ENCODE measurements around the gene PBX4. TPM values are rescaled to one million over a fixed set of nuclear protein-coding genes. Genes with fewer than 3 reads are reported as not detected.

PBX4 gene
- total and polyA plus RNA-seq, 2 donors (not counting 1 experiment from before 2014, with no cell fraction given): 11.7 TPM

DNA sequence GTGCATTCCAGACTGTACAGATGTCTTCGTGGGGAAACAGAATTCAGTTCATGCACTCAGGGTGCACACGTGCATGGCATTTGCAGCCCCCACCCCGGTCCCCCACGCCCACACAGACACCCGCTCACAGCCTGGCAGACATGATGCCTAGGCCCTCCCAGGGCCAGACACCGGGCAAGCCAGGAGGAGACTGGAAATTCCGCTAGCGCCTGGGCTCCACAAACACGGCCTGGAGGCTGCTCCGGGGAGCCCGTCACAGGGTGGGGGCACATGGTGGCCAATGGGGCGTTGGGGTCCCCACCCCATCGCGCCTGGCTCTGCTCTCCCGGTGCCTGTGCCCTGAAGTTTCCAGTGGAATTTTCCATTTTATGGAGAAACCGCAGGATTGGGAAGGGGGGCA is 76.9 kb downstream of the PBX4 start:
- H3K9me3 Mint-ChIP-seq (ENCODE audit: insufficient read depth): no peaks in the 10 kb centered on the region
- peak overlapping the region in 2 of 5 experiments; percentile 48 to 57 for H3K4me3 ChIP-seq (ENCODE audit: control extremely low read depth in 1 of 5, extremely low read depth in 1 of 5, insufficient read depth in 1 of 5, low read depth in 2 of 5, low read length in 4 of 5)
- H3K9ac ChIP-seq (ENCODE audit: low read length): peak overlapping the region; percentile 58
- H3K4me1 ChIP-seq (ENCODE audit: control insufficient read depth in 2 of 2, insufficient read depth in 2 of 2, low read length in 2 of 2): peaks cover 36 to 38% of the 10 kb centered on the region in 2 donors
- H3K79me2 ChIP-seq (ENCODE audit: control insufficient read depth, insufficient read depth, low read length): no peaks in the 10 kb centered on the region
- no peak overlapping the region for H3K27ac ChIP-seq (ENCODE audit: low read length in 2 of 2)
- no peaks in the 10 kb centered on the region for H3K36me3 ChIP-seq (replicated peaks in 1 of 2; ENCODE audit: control extremely low read depth in 1 of 2, control insufficient read depth in 1 of 2, extremely low read depth in 1 of 2, insufficient read depth in 2 of 2, low read length in 1 of 2)
- H3K27ac Mint-ChIP-seq: no peak overlapping the region
- H3K27me3 ChIP-seq (replicated peaks in 1 of 4; ENCODE audit: control extremely low read depth in 1 of 4, control insufficient read depth in 3 of 4, insufficient read depth in 4 of 4, low read length in 3 of 4): peaks cover 0 to 62% (median 23%) of the 10 kb centered on the region in 4 experiments
- peaks cover 0 to 44% (median 0%) of the 10 kb centered on the region in 3 donors for H3K9me3 ChIP-seq (ENCODE audit: control extremely low read depth in 1 of 3, control insufficient read depth in 2 of 3, insufficient read depth in 1 of 3, low read length in 2 of 3)
- H4K20me1 ChIP-seq (ENCODE audit: control insufficient read depth, insufficient read depth, low read length, poor library complexity, severe bottlenecking): no peaks in the 10 kb centered on the region
- H2AFZ ChIP-seq (ENCODE audit: insufficient read depth, low read depth, low read length, poor library complexity, severe bottlenecking): no peak overlapping the region
- intact Hi-C loops (cut with micrococcal nuclease): no loop called here
- ATAC-seq (ENCODE audit: low read depth) (no peak), DNase-seq (no peak)
- H3K27me3 Mint-ChIP-seq: peaks cover 22% of the 10 kb centered on the region
- WGBS (ENCODE audit: insufficient coverage): 79% methylated on average over 16 of the region's 16 CpGs
- no peak for TF ChIP-seq EZH2 (IDR thresholded peaks at IDR 0.05; ENCODE audit: borderline replicate concordance, insufficient read depth, low read depth, low read length, poor library complexity, severe bottlenecking)
- TF ChIP-seq CTCF (IDR thresholded peaks at IDR 0.05): no peak
- ChIA-PET POLR2A (interaction anchor here (0.6 to 1.0 kb wide), 3 partner anchors 10 to 257 kb away, joined by 3 read pairs; no protein-coding TSS in a partner anchor), CTCF (interaction anchor here (0.6 kb wide), 1 partner anchor 13 kb away, joined by 3 read pairs; no protein-coding TSS in a partner anchor)
- H3K4me2 ChIP-seq (replicated peaks; ENCODE audit: low read depth, low read length, poor library complexity, severe bottlenecking): peak overlapping the region; percentile 90
- peaks cover 25% of the 10 kb centered on the region for H3K4me1 Mint-ChIP-seq
- H3K4me3 Mint-ChIP-seq: peak overlapping the region; percentile 80

DNA sequence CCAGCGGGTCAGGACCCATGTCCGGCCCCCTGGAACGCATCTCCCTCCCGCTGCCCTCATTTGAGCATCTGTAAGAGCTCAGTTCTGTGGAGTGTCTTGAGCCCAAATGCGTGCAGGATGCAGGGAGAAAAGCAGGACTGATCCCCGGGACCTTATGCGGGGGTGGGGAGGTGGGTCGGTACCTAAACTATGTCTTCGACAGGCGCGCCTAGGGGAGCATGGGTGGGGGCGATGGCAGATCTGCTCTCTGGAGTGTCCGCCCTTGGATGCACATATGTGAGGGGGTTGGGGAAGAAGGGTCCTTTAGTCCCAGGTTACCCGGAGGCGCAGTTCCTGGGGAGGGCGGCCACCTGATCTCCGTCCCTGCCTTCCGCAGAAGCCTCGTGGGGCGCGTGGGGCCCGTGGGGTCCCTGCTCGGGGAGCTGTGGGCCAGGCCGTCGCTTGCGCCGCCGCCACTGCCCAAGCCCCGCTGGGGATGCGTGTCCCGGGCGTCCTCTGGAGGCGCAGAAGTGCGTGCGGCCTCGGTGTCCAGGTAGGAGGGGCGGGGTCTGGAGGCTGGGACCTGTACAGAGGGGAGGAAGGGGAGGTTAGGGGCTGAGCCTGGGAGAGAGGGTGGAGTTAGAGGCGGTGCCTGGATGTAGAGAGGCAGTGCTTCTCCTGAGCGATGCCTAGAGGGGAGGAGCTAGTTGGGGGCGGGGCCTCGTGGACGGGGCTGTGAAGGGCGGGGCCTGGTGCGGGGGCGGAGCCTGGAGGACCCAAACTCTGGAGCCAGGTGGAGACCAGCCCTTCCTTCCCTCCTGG is 77.6 kb downstream of the PBX4 start:
- TF ChIP-seq CTCF (IDR thresholded peaks at IDR 0.05): no peak
- no peak for TF ChIP-seq EZH2 (IDR thresholded peaks at IDR 0.05; ENCODE audit: borderline replicate concordance, insufficient read depth, low read depth, low read length, poor library complexity, severe bottlenecking)
- H3K36me3 ChIP-seq (replicated peaks in 1 of 2; ENCODE audit: control extremely low read depth in 1 of 2, control insufficient read depth in 1 of 2, extremely low read depth in 1 of 2, insufficient read depth in 2 of 2, low read length in 1 of 2): no peaks in the 10 kb centered on the region
- 8% methylated on average over 43 of the region's 45 CpGs for WGBS (ENCODE audit: insufficient coverage)
- no peak overlapping the region for H3K27ac ChIP-seq (ENCODE audit: low read length in 2 of 2)
- peak overlapping the region in 3 of 5 experiments; percentile 35 to 57 (median 48) for H3K4me3 ChIP-seq (ENCODE audit: control extremely low read depth in 1 of 5, extremely low read depth in 1 of 5, insufficient read depth in 1 of 5, low read depth in 2 of 5, low read length in 4 of 5)
- intact Hi-C loops (cut with micrococcal nuclease): no loop called here
- CTCF ChIA-PET: interaction anchor here (0.6 kb wide), 1 partner anchor 14 kb away, joined by 3 read pairs; no protein-coding TSS in a partner anchor
- peaks cover 0 to 62% (median 23%) of the 10 kb centered on the region in 4 experiments for H3K27me3 ChIP-seq (replicated peaks in 1 of 4; ENCODE audit: control extremely low read depth in 1 of 4, control insufficient read depth in 3 of 4, insufficient read depth in 4 of 4, low read length in 3 of 4)
- H3K9me3 ChIP-seq (ENCODE audit: control extremely low read depth in 1 of 3, control insufficient read depth in 2 of 3, insufficient read depth in 1 of 3, low read length in 2 of 3): peaks cover 0 to 44% (median 0%) of the 10 kb centered on the region in 3 donors
- ATAC-seq (ENCODE audit: low read depth) (peak; percentile 72), DNase-seq (peak; percentile 70)
- peaks cover 22% of the 10 kb centered on the region for H3K27me3 Mint-ChIP-seq
- H3K4me3 Mint-ChIP-seq: peak overlapping the region; percentile 80
- H3K27ac Mint-ChIP-seq: no peak overlapping the region
- peak overlapping the region; percentile 54 for H2AFZ ChIP-seq (ENCODE audit: insufficient read depth, low read depth, low read length, poor library complexity, severe bottlenecking)
- peaks cover 36 to 38% of the 10 kb centered on the region in 2 donors for H3K4me1 ChIP-seq (ENCODE audit: control insufficient read depth in 2 of 2, insufficient read depth in 2 of 2, low read length in 2 of 2)
- no peaks in the 10 kb centered on the region for H3K9me3 Mint-ChIP-seq (ENCODE audit: insufficient read depth)
- H3K9ac ChIP-seq (ENCODE audit: low read length): peak overlapping the region; percentile 58
- H3K4me1 Mint-ChIP-seq: peaks cover 25% of the 10 kb centered on the region
- POLR2A ChIA-PET: interaction anchor here (0.6 to 1.0 kb wide), 3 partner anchors 9 to 258 kb away, joined by 3 read pairs; no protein-coding TSS in a partner anchor
- peak overlapping the region; percentile 90 for H3K4me2 ChIP-seq (replicated peaks; ENCODE audit: low read depth, low read length, poor library complexity, severe bottlenecking)
- no peaks in the 10 kb centered on the region for H3K79me2 ChIP-seq (ENCODE audit: control insufficient read depth, insufficient read depth, low read length)
- no peaks in the 10 kb centered on the region for H4K20me1 ChIP-seq (ENCODE audit: control insufficient read depth, insufficient read depth, low read length, poor library complexity, severe bottlenecking)
